NOMO-1 (cell line): ENCODE data around the gene OSBPL10.
"Not testable (repeated sequence)": the region's sequence is repeated elsewhere in the genome, so short reads cannot be mapped to it uniquely, and the experiment has no call there.

Experiments
- DNase-seq, 2 experiments: peaks; one replicate each; lab custom pipeline; 2025; ENCODE audit not compliant: unreplicated experiment in 2 of 2; lab: John Stamatoyannopoulos, UW

The OSBPL10 gene

DNA sequence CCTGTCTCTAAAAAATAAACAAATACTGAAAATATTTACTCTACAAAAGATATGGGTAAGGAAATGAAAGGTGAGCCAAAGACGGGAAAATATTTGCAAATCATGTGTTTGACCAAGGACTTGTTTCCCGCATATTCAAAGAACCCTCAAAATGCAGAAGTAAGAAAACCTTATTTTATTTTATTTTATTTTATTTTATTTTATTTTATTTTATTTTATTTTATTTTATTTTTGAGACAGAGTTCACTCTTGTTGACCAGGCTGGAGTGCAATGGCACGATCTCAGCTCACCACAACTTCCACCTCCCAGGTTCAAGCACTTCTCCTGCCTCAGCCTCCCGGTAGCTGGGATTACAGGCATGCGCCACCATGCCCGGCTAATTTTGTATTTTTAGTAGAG is 11.9 kb upstream of the OSBPL10 start:
- not testable (repeated sequence) for DNase-seq

DNA sequence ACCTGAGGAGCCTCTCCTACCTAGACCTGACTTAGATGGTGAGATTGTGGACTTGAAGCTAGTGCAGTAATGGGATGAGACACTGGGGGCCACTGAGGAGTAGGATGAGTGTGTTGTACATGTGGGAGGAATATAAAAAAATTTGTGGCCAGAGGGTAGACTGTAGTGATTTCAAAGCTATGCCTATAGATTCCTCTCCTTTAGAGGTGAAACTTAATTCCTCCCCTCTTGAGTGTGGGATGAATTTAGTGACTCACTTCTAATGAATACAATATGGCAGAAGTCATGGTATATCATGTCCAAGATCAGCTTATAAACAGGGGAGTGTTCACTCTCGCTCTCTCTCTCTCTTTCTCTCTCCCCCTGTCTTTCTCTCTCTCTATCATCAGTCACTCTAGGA is 7.2 kb upstream of the OSBPL10 start:
- DNase-seq = no peak

DNA sequence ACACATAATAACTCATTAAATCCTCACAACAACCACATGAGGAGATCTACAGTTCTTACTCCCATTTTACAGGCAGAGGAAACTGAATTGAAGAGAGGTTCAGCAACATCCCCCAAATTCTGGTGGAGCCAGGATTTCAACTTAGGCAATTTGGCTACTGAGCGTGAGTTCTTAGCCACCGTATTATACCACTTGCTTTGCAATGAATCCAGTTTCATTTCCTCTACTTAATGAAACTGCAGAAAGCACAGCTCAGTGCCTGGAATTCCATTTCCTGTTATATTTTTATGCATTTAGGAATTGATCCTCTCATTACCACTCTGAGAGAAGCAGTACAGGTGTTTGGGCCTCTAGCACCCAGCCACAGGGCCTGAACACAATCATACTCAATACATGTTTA is 4.8 kb upstream of the OSBPL10 start:
- peak in 1 of 2 experiments; percentile 54 for DNase-seq

DNA sequence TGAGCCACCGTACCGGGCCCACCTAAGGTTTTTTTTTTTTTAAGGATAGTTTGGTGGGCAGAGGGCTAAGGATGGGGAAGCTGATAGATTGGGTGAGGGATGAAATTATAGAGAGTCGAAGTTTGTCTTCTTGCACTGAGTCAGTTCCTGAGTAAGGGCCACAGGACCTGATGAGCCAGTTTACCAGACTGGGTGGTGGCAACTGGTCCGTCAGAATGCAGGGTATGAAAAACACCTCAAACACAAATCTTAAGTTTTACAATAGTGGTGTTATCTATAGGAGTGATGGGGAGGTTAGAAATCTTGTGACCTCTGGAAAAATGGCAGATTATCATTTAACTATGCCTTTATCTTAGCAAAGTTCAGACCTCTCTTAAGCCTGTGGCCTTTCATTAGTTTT is 3.3 kb upstream of the OSBPL10 start:
- no peak for DNase-seq

DNA sequence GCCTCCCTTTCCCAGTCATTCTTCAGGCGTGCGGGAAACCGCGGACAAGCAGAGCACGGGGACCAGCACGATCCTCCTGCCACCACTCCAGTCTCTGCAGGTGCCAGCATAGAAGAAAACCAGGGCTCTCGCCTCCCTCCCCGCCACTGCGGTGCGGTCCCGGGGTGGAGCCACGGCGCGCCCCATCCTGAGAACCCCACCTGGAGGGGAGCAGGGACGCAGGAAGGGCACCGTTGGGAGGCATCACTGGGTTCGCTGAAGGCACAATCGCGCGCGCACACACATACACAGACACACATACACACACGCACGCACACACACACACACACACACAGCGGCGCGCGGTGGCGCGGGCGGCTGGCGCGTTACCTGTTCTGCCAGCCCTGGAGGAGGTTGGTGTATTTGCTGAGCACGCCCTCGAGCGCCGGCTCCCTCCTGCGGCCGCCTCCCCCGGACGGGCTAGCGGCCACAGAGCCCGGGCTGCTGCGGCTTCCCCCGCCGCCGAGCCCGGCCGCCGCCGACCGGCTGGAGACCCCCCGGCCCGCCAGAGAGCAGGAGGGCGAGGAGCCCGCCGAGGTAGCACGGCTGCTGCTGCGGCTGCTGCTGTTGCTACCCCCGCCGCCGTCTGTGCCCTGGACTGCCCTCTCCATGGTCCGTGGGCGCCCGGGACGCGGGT is 394 bp downstream of the OSBPL10 start:
- DNase-seq = no peak

DNA sequence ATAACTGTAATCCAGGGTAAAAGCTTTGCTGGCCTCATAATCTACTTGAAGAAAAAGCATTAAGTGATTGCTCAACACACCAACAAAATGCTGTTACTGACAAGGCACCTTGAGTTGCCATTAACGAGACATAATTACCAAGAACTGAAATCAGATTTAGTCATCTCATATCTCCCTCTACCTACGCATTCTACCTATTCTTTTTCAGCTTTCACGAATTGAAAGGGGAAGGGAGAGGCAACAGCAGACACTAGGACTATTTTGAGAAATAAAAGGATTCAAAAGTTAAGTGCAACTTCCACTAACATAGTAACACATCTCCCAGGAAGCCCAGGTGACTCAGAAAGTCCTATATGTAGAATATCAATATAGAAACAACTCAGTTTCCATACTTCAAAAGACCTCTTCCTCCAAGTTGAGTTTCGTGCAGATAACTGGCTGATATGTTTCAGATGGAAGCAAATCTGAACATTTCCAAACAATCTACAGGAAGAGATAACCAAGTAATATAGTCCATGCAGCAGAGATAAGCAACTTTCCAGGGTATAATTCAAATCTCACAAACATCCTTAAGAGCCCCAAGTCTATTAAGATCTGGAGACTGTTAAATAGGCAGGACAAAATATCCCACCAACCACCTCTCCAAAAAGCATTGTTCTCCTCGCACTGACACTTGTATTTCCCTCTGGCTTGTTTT is 1.9 kb downstream of the OSBPL10 start:
- no peak for DNase-seq

DNA sequence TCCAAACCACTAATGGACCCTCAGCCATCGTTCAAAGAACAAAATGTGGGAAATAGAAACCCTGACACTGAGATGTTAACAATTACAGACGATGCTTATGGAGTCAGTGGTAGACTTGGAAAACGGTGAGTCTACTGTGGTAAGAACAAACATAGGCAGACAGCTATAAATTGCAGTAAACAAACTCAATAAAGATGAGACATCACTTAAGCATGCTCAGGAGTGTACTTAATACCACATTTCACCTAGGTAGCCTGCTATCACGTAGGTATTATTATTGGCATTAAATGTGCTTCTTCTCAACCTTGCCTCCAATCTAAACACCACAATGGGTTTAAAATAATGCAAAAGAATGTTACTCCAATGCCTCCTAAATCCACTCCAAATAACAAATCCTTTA is 2.5 kb downstream of the OSBPL10 start:
- DNase-seq = no peak

DNA sequence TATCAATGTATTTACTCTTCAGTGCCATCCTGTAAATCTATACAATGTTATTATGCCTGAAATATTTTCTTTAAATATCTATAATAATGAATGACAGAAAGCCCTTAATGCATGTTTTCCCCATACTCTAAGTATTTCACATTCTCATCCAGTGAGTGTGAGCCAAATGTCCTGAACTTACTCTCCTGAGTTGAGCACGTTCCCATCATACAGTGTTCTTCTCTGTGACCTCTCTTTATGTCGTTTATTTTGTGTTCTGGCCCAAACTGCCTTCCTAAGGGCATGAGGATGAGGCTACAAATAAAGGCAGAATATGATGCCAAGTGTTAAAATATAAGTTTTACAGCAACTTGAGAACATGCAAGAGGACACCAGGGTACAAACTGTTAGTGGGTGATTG is 3.3 kb downstream of the OSBPL10 start:
- no peak for DNase-seq

DNA sequence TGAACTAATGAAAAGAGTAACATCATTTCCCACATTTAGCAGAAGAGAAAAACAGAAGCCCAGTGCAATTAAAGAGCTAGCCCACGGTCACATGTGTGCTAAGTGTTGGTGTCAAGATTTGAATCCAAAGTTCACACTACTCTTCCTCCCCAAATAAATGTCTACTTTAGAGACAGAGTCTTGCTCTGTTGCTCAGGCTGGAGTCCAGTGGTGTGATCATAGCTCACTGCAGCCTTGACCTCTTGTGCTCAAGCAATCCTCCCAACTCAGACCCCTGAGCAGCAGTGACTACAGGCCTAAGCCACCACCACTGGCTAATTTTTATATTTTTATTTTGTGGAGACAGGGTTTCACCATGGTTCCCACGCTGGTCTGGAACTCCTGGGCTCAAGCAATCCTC is 4.8 kb downstream of the OSBPL10 start:
- DNase-seq = no peak

DNA sequence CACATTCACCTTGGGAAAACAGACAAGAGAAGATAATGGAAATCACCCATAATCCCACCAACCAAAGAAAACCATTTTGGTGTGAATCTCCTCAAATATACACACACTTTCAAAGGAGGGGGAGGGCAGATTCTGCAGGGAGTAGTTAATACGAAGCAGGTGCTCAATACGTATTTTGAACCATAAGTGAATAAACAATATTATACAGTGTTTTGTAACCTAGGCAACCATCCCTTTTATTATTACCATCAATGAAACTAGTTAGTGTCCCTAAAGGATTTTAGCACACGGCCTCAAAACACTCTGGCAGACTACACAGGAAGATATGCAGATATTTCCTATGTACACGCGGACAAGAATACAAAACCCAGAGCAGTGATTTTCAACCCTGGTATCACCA is 6.1 kb downstream of the OSBPL10 start:
- DNase-seq = no peak

DNA sequence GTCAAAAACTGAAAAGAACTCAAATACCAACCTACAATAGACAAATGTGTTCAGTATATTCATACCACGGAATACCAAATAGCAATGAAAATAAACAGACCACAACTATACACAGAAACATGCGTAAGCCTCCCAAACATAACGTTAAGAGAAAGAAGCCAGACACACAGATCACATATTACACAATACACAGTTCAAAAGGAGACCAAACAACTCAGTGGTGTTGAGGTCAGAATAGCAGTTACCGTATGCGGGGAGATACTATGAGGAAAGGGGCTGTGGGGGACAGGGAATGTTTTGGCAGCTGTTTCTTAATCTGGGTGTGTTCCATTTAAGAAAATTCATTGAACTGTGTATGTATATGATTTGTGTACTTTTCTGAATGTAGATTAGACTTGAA is 6.6 kb downstream of the OSBPL10 start:
- no peak for DNase-seq

DNA sequence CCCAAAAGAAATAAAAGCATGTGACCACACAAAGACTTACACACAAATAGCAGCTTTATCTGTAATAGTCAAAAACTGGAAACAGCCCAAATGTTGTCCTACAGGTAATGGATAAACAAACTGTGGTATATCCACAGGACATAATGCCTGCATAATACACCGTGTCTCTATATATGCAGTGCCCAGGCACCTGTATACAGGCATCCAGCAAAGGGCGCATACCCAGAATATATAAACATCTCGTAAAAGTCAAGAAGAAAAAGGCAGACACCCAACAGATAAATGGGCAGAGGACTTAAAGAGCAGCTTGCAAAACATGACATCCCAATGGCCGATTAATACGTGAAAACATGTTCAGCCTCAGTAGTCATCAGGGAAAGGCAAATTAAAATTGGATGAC is 7.2 kb downstream of the OSBPL10 start:
- DNase-seq = no peak

DNA sequence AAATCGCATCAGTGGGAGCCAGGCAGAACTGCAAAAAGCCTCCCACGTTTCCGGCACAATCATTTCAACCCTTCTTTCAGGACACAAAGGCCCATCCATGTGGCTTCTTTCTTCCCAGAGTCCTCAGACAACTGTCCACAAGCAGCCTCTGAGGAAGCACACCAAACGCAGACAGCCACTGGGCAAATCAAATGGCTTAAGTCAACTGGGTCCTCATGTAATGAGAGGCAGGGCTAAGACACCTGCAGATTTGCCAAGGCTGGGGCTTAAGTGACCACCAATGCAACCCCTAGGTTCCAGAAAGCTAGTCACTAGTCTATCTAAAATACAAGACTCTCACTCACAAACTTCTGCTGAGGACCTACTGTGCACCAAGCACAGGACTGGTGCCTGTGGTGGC is 8.0 kb downstream of the OSBPL10 start:
- no peak for DNase-seq

DNA sequence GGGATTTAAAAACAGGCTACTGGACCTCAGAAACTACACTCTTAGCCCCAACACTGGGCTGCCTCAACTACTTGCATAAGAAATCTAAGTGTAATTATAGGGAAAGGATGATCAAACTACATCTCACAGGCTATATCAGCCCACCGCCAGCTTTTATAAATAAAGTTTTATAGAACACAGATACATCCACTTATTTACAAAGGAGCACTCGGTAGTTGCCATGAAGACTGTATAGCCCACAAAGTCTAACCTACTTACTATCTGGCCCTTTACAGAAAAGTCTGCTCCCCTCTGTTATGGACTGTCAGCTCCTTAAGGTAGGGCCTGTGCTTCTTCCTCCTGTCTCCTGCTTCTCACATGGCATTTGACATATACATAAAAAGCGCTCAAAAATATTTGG is 9.5 kb downstream of the OSBPL10 start:
- DNase-seq = no peak

DNA sequence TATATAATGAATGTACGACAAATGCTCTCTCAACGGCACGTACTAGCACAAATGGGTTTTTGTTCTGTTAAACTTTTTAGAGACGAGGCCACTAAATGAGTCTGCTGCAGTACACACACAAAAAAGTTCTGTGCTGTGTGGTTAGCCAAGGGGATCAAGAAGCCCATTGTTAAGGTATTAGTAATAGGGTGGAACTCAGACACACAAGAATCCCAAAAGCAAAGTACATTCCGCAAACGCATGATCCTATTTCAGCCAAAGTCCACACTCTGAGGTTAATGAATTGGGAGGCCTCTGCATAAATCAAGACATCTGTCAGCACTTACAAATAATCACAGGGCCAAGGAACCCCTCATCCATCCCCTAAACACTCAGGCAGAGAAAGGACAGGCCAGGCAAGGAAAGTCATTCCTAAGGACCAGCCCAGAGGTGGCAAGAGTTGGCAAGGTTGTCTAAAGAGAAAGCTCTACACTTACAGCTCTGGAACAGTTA is 12.1 kb downstream of the OSBPL10 start:
- DNase-seq = no peak

DNA sequence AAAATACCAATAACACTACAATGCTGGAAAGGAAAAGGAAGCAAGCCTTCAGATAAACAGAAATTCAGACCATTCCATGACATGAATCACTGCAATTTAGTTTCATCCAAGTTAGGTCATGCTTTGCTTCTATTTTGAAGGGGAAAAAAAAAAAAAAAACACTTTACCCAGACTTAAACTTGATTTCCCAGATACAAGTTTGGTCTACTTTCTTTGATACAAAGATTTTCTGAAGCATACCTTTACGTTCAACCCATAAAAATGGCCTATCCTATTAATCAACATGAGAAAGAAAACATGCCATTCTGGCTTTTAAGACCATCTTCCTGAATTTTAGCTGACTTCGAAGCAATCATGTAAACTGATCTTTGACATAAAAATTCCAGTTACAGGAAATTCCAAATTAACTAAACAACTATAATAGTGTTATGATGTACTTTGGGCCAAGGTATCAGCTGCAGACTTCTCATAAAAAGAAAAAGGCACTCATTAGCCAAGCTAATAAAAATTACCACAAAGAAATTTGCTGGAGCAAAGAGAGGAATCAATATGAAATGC is 12.6 kb downstream of the OSBPL10 start:
- no peak for DNase-seq

DNA sequence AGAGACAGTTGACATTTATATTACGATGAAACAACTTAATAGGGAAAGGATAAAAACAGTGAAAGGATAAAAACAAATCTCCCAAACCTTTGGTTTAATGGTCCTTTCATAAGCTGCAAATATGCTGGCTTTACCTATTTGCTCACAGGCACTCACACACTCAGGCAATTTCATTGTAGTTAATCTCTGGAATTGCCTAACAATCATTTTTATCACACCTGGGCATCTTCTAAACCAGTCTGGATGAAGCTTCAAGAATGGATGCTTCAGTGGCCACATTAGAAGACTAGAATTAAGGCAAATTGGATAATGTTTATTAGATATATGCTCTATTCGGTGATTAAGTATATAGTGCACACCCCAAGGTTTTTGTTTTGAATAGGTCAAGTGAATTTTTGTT is 13.5 kb downstream of the OSBPL10 start:
- DNase-seq = no peak

DNA sequence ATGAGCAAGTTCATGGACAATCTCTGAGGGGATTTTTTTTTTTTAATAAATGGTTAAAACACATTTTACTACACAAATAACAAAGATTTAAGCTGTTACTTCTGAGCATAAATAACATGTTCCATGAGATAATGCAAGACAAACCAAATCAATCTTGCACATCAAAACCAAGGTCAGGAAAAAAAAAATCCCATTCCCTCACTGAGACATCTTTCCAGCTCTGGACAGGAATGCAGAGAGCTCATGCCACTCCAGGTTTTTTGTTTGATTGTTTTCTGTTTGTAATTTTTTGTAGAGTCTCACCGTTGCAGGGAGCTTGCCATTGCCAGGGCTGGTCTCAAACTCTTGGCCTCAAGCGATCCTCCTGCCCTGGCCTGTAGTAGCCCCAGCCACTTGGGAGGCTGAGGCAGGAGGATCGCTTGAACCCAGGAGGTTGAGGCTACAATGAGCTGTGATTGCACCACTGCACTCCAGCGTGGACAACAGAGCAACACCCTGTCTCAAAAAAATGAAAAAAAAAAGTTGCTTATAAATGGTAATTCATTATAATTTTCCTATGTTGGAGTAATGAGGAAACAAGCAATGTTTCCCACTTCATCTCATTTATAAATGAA is 14.0 kb downstream of the OSBPL10 start:
- DNase-seq = no peak

DNA sequence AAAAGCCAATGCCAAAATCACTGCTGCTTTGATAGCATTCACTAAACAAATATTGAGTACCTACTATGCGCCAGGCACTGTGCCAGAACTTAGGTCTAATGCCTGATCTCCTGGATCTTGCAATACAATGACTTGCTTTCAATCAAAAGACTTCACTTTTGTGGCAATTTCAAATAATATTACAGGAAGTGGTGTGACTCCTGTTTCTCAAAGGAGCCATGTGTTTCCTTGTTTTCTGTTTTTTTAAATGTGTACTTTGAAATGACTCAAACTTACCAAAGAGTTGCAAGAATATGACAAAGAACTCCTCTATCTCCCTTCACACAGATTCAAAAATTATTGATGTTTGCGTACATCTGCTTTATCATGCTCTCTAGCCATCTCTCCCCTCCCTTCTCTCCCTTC is 18.3 kb downstream of the OSBPL10 start:
- peak in 1 of 2 experiments; percentile 7 for DNase-seq

DNA sequence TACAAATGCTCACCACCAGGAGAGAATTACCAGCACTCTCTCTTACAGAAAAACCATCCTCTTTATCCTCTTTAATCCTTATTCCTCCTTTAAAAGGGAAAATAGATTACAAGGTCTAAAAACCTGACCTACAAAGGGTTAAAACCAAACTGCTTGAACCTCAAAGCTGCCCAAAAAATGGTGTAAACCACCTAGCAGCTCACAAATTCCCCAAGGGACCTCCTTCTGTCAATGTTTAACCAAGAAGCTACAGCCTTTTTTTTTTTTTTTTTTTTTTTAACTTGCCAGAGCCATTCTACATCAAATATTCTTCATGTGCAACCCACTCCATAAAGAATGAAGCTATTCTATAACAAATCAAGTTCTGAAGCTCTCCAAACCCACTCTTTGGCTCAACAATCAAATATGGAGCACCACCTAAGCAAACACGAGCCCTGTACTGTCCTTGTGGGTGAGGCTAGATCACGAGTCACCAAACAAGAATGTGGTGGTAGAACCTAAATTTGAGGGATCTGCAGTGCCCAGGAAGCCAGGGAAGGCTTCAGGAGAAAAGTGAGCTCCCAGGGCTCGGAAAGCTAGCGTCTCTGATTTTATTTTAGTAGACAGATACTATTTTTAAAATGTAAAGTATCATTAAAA is 20.1 kb downstream of the OSBPL10 start:
- no peak for DNase-seq
